ENCODE results near the gene PBX3. TPM values are rescaled to one million over a fixed set of nuclear protein-coding genes. Genes with fewer than 3 reads are reported as not detected.

The PBX3 gene
- total and polyA plus RNA-seq, 9 of the 15 experiments (the other 6 are each of a cell fraction or from before 2014, with no cell fraction given) = 0.14 to 5.8 (median 0.92) TPM

- 0 out of 2 replicates have a peak, but pooled peaks have one; percentile 1 for TF ChIP-seq ZNF316 (IDR thresholded peaks at IDR 0.05)
- no peak for TF ChIP-seq RAD21 (CRISPR knock-in tag; conservative IDR thresholded peaks at IDR 0.05 in 1 of 2, IDR thresholded peaks at IDR 0.05 in 1 of 2)
- TF ChIP-seq ZNF766 (CRISPR knock-in tag; conservative IDR thresholded peaks at IDR 0.05) = 0 out of 2 replicates have a peak, but pooled peaks have one; percentile 42
- TF ChIP-seq ATF7 (IDR thresholded peaks at IDR 0.05) = peak; percentile 63
- TF ChIP-seq USF1 (CRISPR knock-in tag; IDR thresholded peaks at IDR 0.05) = no peak
- TF ChIP-seq U2AF2 (optimal IDR thresholded peaks at IDR 0.05; ENCODE audit: low read depth, low read length) = no peak
- no peak; the same call in 1 of the 2 replicates for TF ChIP-seq KLF1 (tag; IDR thresholded peaks at IDR 0.05)
- no peak for TF ChIP-seq HIVEP1 (CRISPR knock-in tag; IDR thresholded peaks at IDR 0.05)
- no peak for TF ChIP-seq RREB1 (CRISPR knock-in tag; IDR thresholded peaks at IDR 0.05)
- peak; percentile 47 for TF ChIP-seq FIP1L1 (IDR thresholded peaks at IDR 0.05; ENCODE audit: low read depth, low read length, poor library complexity, severe bottlenecking)
- TF ChIP-seq ZNF76 (CRISPR knock-in tag; IDR thresholded peaks at IDR 0.05; ENCODE audit: borderline replicate concordance) = no peak
- TF ChIP-seq CUX1 (CRISPR knock-in tag; IDR thresholded peaks at IDR 0.05) = no peak
- TF ChIP-seq RFX7 (CRISPR knock-in tag; IDR thresholded peaks at IDR 0.05) = no peak
- no peak for TF ChIP-seq NCOA6 (IDR thresholded peaks at IDR 0.05)
- no peak for TF ChIP-seq ZBTB8A (IDR thresholded peaks at IDR 0.05; ENCODE audit: partially characterized antibody)
- TF ChIP-seq CBFA2T3 (IDR thresholded peaks at IDR 0.05) = no peak
These were observed 40.3 kb upstream of the PBX3 start, which contains the start of gene MAPKAP1 (continued) for GRCh38 chr9:125706651-125707471.
